Measurements from ENCODE around the gene LRRC75A. TPM values are rescaled to one million over a fixed set of nuclear protein-coding genes. Genes with fewer than 3 reads are reported as not detected.

The LRRC75A gene
- total and polyA plus RNA-seq, 8 donors: 1.1 to 306 (median 3.7) TPM

DNA sequence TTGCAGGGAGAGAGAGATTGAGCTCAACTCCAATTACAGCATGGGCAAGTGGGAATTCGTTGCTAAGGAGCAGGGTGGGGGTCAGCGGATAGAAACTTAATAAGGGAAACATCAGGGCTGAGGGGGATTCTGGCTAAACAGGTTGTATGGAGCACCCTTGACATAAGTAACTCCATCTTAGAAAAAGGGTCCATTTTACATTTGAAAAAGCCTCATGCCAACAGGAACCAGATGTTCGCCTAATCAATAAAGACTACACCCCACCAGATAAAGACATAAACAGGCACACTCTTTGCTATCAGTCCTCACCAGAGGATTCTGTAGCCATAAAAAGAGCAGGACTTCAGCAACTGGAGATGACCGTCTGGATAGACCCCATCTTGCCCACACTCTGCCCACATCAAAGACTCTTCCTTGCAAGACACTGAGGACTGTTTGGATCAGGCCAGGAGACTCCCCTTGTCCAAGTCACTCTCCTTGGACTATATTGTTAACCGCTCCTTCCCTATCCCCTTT is 1.6 kb upstream of the LRRC75A start:
- intact Hi-C loops (cut with DNase I; ENCODE audit: low total_unique reads): no loop called here
- no peak overlapping the region for H3K4me3 ChIP-seq
- WGBS, 5 donors: 83 to 90% (median 89%) methylated on average over 5 of the region's 5 CpGs

DNA sequence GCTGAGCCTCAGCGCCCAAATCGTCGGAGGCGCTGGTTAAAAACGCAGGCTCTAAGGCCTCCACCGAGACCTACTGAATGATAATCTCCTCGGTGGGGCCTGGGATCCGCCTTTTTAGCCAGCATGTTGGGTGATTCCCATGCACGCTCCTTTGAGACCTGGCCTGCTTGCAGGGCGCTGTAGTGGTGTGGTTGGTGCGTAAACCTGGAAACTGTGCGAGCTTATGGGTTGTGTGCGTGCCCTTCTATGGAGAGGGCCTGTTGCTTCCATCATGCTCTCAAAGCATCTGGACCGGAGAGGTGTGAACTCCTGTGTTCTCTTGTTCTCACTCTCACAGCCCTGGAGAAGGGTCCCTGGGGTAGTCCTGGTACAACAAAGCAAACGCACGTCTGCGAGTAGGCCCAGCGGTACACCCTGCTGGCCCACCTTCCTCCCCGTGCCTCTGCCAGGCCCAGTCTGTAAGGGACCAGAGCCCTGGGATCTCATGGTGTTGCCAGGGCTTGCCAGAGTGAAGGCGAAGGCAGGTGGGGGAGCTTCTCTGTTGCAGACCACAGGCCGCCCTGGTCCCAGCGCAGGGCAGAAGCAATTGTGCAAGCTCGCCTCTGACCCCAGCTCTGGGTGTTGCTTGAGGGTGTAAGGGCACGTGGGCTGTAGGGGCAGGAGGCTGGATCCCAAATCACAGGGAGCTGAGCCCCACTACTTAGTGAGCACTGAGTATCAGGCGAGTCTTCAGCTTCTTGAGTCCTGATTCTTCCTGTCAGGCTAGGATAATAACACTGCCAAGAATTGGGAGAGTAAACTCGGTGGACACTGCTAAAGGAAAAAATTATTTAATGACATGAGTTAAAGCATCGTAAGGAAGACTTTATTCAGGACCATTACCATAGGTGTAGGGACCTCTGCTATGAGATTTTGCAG is 879 bp upstream of the LRRC75A start:
- H3K27ac ChIP-seq: peak overlapping the region in 3 of 5 donors; percentile 11 to 67 (median 26)
- H3K4me1 ChIP-seq: peaks cover 16 to 45% (median 28%) of the 10 kb centered on the region in 4 donors

More for the DNA sequence above, 1.6 kb upstream of the LRRC75A start:
- H3K27me3 ChIP-seq: no peaks in the 10 kb centered on the region
- no peak for DNase-seq
- no peaks in the 10 kb centered on the region for H3K9me3 ChIP-seq
- no peaks in the 10 kb centered on the region for H3K36me3 ChIP-seq
- TF ChIP-seq EP300 (IDR thresholded peaks at IDR 0.05) (no peak), POLR2A (IDR thresholded peaks at IDR 0.05) (no peak), POLR2AphosphoS5 (IDR thresholded peaks at IDR 0.05) (no peak)
- TF ChIP-seq, protein P1, sequence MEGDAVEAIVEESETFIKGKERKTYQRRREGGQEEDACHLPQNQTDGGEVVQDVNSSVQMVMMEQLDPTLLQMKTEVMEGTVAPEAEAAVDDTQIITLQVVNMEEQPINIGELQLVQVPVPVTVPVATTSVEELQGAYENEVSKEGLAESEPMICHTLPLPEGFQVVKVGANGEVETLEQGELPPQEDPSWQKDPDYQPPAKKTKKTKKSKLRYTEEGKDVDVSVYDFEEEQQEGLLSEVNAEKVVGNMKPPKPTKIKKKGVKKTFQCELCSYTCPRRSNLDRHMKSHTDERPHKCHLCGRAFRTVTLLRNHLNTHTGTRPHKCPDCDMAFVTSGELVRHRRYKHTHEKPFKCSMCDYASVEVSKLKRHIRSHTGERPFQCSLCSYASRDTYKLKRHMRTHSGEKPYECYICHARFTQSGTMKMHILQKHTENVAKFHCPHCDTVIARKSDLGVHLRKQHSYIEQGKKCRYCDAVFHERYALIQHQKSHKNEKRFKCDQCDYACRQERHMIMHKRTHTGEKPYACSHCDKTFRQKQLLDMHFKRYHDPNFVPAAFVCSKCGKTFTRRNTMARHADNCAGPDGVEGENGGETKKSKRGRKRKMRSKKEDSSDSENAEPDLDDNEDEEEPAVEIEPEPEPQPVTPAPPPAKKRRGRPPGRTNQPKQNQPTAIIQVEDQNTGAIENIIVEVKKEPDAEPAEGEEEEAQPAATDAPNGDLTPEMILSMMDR (IDR thresholded peaks at IDR 0.05): no peak
- peaks cover 16 to 38% (median 25%) of the 10 kb centered on the region in 4 donors for H3K4me1 ChIP-seq
- no peak overlapping the region for H3K27ac ChIP-seq

DNA sequence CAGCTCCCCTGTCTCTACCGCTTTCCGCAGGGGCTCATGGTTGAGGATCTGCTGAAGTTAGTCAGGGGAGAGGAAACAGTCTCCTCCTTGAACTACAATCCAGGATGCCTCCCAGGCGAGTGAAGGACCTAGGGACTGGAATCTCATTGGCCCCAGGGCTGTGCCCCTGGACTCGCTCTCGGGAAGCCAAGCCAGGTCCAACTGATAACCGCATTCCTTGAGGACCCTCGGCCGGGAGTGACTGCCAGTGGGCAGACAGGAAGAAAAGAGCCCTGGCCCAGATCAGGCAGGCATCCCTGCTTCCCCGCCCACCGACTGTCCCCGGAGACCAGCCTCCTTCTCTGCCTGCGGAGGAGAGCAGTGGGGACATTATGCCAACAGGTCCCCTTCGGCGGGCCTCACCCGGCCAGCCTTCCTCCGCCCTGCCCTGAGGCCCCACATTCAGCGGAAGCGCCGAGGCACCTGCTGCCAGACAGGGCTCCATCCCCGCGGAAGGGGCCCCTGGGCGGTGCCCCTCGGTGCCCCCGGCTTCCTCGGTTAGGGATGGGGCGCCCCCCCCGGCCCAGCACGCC is 776 bp downstream of the LRRC75A start:
- TF ChIP-seq, protein P1 (IDR thresholded peaks at IDR 0.05): no peak
- TF ChIP-seq POLR2A (IDR thresholded peaks at IDR 0.05): no peak
- no peak for TF ChIP-seq EP300 (IDR thresholded peaks at IDR 0.05)
- no peak for TF ChIP-seq POLR2AphosphoS5 (IDR thresholded peaks at IDR 0.05)
- DNase-seq: peak; percentile 28 to 65
- H3K4me3 ChIP-seq: peak overlapping the region; percentile 65 to 79 (median 71)
- no peaks in the 10 kb centered on the region for H3K27me3 ChIP-seq
- 9 to 94% (median 11%) methylated on average over 2 to 28 of the region's 28 CpGs for WGBS, 5 donors
- peaks cover 26 to 58% (median 43%) of the 10 kb centered on the region in 4 donors for H3K4me1 ChIP-seq
- intact Hi-C loops (cut with DNase I; ENCODE audit: low total_unique reads): no loop called here
- H3K9me3 ChIP-seq: no peaks in the 10 kb centered on the region
- H3K27ac ChIP-seq: peak overlapping the region in 2 of 5 donors; percentile 74 to 76
- no peaks in the 10 kb centered on the region for H3K36me3 ChIP-seq

More for the DNA sequence above, 879 bp upstream of the LRRC75A start:
- no peaks in the 10 kb centered on the region for H3K36me3 ChIP-seq
- no peaks in the 10 kb centered on the region for H3K9me3 ChIP-seq
- TF ChIP-seq EP300 (IDR thresholded peaks at IDR 0.05) (no peak), POLR2A (IDR thresholded peaks at IDR 0.05) (no peak), POLR2AphosphoS5 (IDR thresholded peaks at IDR 0.05) (no peak)
- TF ChIP-seq, protein P1 (IDR thresholded peaks at IDR 0.05): no peak
- DNase-seq: no peak
- no peaks in the 10 kb centered on the region for H3K27me3 ChIP-seq
- H3K4me3 ChIP-seq: peak overlapping the region; percentile 65 to 79 (median 71)
- intact Hi-C loops (cut with DNase I; ENCODE audit: low total_unique reads): no loop called here
- WGBS, 5 donors: 78 to 83% (median 80%) methylated on average over 27 of the region's 27 CpGs

DNA sequence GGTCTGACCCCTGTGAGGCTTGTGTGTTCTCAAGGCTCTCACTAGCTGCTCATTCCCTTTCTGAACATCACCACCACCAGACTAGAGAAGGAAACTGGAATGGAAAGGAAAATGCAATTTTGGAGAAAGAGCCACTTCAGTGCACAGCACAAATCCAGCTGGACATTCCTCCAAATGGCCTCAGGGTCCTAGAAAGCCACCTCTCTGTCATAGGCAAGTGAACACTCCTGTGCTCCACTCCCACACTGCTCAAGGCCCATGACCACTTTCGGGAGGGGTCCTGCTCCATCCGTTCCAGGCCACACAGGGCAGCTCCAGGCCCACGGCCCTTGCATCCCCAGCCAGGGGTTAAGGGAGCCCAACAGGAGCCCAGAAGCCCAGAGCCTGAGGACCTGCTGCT is 2.6 kb downstream of the LRRC75A start:
- TF ChIP-seq POLR2AphosphoS5 (IDR thresholded peaks at IDR 0.05) (no peak), EP300 (IDR thresholded peaks at IDR 0.05) (no peak), POLR2A (IDR thresholded peaks at IDR 0.05) (no peak)
- TF ChIP-seq, protein P1 (IDR thresholded peaks at IDR 0.05): no peak
- Histone ChIP-seq H3K4me1 (peaks cover 33 to 69% (median 53%) of the 10 kb centered on the region in 4 donors), H3K9me3 (no peaks in the 10 kb centered on the region), H3K4me3 (no peak overlapping the region), H3K27ac (no peak overlapping the region), H3K36me3 (no peaks in the 10 kb centered on the region), H3K27me3 (no peaks in the 10 kb centered on the region)
- 60 to 96% (median 87%) methylated on average over 1 to 3 of the region's 3 CpGs for WGBS, 5 donors
- intact Hi-C loops (cut with DNase I; ENCODE audit: low total_unique reads): no loop called here
- no peak for DNase-seq

Data from stomach (tissue), 9 donors.